Measurements from ENCODE around the gene UAP1.

DNA sequence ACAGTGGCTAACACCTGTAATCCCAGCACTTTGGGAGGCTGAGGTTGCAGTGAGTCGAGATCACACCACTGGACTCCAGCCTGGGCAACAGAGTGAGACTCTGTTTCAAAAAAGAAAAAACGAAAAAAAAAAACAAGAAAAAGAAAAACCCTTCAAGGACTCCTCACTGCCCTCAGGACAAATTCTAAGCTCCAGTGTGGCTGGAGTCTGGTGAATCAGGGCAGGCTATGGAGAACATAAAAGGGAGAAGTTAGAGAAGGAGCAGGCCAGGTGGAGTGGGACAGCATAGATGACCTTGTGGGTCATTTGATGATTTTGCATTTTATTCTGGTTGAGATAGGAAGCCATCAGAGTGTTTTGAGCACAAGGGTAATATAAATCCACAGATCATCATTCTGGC lies 12.5 kb upstream of the UAP1 start:
- TF ChIP-seq, protein P1, sequence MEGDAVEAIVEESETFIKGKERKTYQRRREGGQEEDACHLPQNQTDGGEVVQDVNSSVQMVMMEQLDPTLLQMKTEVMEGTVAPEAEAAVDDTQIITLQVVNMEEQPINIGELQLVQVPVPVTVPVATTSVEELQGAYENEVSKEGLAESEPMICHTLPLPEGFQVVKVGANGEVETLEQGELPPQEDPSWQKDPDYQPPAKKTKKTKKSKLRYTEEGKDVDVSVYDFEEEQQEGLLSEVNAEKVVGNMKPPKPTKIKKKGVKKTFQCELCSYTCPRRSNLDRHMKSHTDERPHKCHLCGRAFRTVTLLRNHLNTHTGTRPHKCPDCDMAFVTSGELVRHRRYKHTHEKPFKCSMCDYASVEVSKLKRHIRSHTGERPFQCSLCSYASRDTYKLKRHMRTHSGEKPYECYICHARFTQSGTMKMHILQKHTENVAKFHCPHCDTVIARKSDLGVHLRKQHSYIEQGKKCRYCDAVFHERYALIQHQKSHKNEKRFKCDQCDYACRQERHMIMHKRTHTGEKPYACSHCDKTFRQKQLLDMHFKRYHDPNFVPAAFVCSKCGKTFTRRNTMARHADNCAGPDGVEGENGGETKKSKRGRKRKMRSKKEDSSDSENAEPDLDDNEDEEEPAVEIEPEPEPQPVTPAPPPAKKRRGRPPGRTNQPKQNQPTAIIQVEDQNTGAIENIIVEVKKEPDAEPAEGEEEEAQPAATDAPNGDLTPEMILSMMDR (IDR thresholded peaks at IDR 0.05; ENCODE audit: low read length) = no peak
- TF ChIP-seq EZH2 (optimal IDR thresholded peaks at IDR 0.05; ENCODE audit: low read depth, low read length) (no peak), EZH2phosphoT487 (IDR thresholded peaks at IDR 0.05; ENCODE audit: low read length) (no peak)
